ENCODE results near the gene HES2. TPM values are rescaled to one million over a fixed set of nuclear protein-coding genes. Genes with fewer than 3 reads are reported as not detected.

Gene HES2
- total and polyA plus RNA-seq, 9 of the 15 experiments (the other 6 are each of a cell fraction or from before 2014, with no cell fraction given): 0.05 to 0.18 (median 0.07) TPM; not detected in 4

- TF ChIP-seq TAF1 (IDR thresholded peaks at IDR 0.05; ENCODE audit: control insufficient read depth, extremely low read depth, insufficient read depth, low read length, severe bottlenecking) (no peak), HNRNPL (IDR thresholded peaks at IDR 0.05; ENCODE audit: low read depth, low read length) (0 out of 2 replicates have a peak, but pooled peaks have one; percentile 26), RBM14 (IDR thresholded peaks at IDR 0.05; ENCODE audit: borderline replicate concordance, insufficient read depth, low read depth, low read length) (0 out of 2 replicates have a peak, but pooled peaks have one; percentile 12)
- intact Hi-C loops (cut with micrococcal nuclease): no loop called here
- H2AFZ ChIP-seq (ENCODE audit: low read depth, low read length): no peak overlapping the region
- 39% methylated on average over 48 of the region's 48 CpGs for WGBS (ENCODE audit: insufficient coverage, low coverage, missing lambda C conversion rate)
- POLR2A ChIA-PET: interaction anchor here (0.6 kb wide), 1 partner anchor 227 kb away, joined by 3 read pairs; no protein-coding TSS in a partner anchor
- peaks cover 28% of the 10 kb centered on the region for H4K20me1 ChIP-seq (replicated peaks; ENCODE audit: control insufficient read depth, insufficient read depth, low read length)
- CTCF ChIA-PET (ENCODE audit: low intra/inter-chr PET ratio): no interaction called here
- no TSS peak for BruUV-seq (replicated peaks)
- no peak overlapping the region for H3K4me2 ChIP-seq (ENCODE audit: insufficient read depth, low read length)
- DNase-seq (ENCODE audit: extremely low read depth in 1 of 4, low spot score in 3 of 4): peak in 1 of 4 experiments; percentile 13
- peaks cover 70 to 80% of the 10 kb centered on the region in 2 experiments for H3K27me3 ChIP-seq (ENCODE audit: control insufficient read depth in 2 of 2, insufficient read depth in 2 of 2, low read length in 2 of 2)
- H3K79me2 ChIP-seq (ENCODE audit: control insufficient read depth, insufficient read depth, low read length): no peaks in the 10 kb centered on the region
- H3K9me3 ChIP-seq (replicated peaks; ENCODE audit: control insufficient read depth, insufficient read depth, low read depth, low read length): no peaks in the 10 kb centered on the region
- no peaks in the 10 kb centered on the region for H3K36me3 ChIP-seq (ENCODE audit: control insufficient read depth, insufficient read depth, low read length)
- H3K9ac ChIP-seq (ENCODE audit: insufficient read depth in 1 of 2, low read depth in 2 of 2, low read length in 2 of 2): no peak overlapping the region; a peak in 1 of 4 replicates
- FAIRE-seq: no peak
- in situ Hi-C loops (cut with MboI): no loop called here
- no peaks in the 10 kb centered on the region for H3K9me1 ChIP-seq (ENCODE audit: control insufficient read depth, insufficient read depth, low read length)
- H3K4me1 ChIP-seq (replicated peaks in 1 of 2; ENCODE audit: control insufficient read depth in 2 of 2, insufficient read depth in 2 of 2, low read length in 2 of 2): peaks cover 0 to 47% of the 10 kb centered on the region in 2 experiments; a peak in 2 of 5 replicates
- no peak overlapping the region for H3K4me3 ChIP-seq
- no peak for ATAC-seq
- H3K27ac ChIP-seq (ENCODE audit: extremely low read depth, low read depth, low read length): no peak overlapping the region
Measured at GRCh38 chr1:6461538-6462411, 42.1 kb upstream of the HES2 start.

Measured in K562 (cell line).